GM12878 (cell line): Measurements from ENCODE around the gene ATF4. TPM values are rescaled to one million over a fixed set of nuclear protein-coding genes. Genes with fewer than 3 reads are reported as not detected.
A peak's percentile ranks its signal among the peaks of the same experiment; 100 is the strongest.

Experiments
- ATF7 ChIP-seq: fragments of 450-650 bp; IDR thresholded peaks from 2 replicates; pipeline ENCODE4 v1.6.1; 2016; ENCODE audit warnings: low read depth, mild to moderate bottlenecking
- FOXK2 ChIP-seq: fragments of 450-650 bp; IDR thresholded peaks from 2 replicates; pipeline ENCODE4 v1.6.1; 2017; ENCODE audit warnings: mild to moderate bottlenecking, moderate library complexity
- HCFC1 ChIP-seq: fragments of 150-350 bp; IDR thresholded peaks from 2 replicates; pipeline ENCODE4 v1.6.1; 2014; ENCODE audit warnings: low read length
- KLF5 ChIP-seq: fragments of 450-650 bp; IDR thresholded peaks from 2 replicates; pipeline ENCODE4 v1.6.1; 2014; ENCODE audit warnings: mild to moderate bottlenecking; ENCODE audit not compliant: partially characterized antibody
- NFIC ChIP-seq: IDR thresholded peaks from 2 replicates; pipeline ENCODE4 v1.6.1; 2012; ENCODE audit warnings: low read depth, mild to moderate bottlenecking, inconsistent platforms, low read length, moderate library complexity
- NR2F1 ChIP-seq: fragments of 450-650 bp; conservative IDR thresholded peaks from 2 replicates; pipeline ENCODE4 v1.6.1; 2017; ENCODE audit warnings: mild to moderate bottlenecking
- RB1 ChIP-seq: fragments of 450-650 bp; formaldehyde crosslinking; IDR thresholded peaks from 2 replicates; pipeline ENCODE4 v1.6.1; 2017; ENCODE audit warnings: mild to moderate bottlenecking, borderline replicate concordance
- SIX5 ChIP-seq: IDR thresholded peaks from 2 replicates; pipeline ENCODE4 v1.6.1; 2011; ENCODE audit warnings: mild to moderate bottlenecking, low read depth, low read length, moderate library complexity; ENCODE audit not compliant: severe bottlenecking
- SPI1 ChIP-seq: IDR thresholded peaks from 2 replicates; pipeline ENCODE4 v1.6.1; 2011; ENCODE audit warnings: low read depth, mild to moderate bottlenecking, low read length, moderate library complexity, borderline replicate concordance; ENCODE audit not compliant: insufficient read depth
- WRNIP1 ChIP-seq: IDR thresholded peaks from 2 replicates; pipeline ENCODE4 v1.6.1; 2011; ENCODE audit warnings: low read depth, low read length, improper control_type of control experiment, borderline replicate concordance
- polyA plus RNA-seq, 11 experiments: library from polyadenylated mRNA; depleted of rRNA in 4 of 11; unstranded in 6 of 11; stranded (reverse) in 5 of 11; fragments of >200 nt; fragmentation: Nextera tagmentation in 4 of 11; fragmentation: Illumina TruSeq in 1 of 11; extraction: Ambion mirVana in 4 of 11; extraction: Trizol in 1 of 11; gene quantifications; 1 replicate in 1 of 11; 2 replicates in 10 of 11; pipeline versions ENCODE4 v1.2.1 to v1.2.3, GENCODE V29; 2011 to 2016; ENCODE audit warnings: inconsistent platforms in 2 of 11, missing spikeins in 2 of 11, low read depth in 1 of 11
- total RNA-seq, 4 experiments: library from RNA; depleted of rRNA in 3 of 4; stranded (reverse); fragments of >200 nt in 3 of 4; fragmentation: Illumina TruSeq in 1 of 4; extraction: Trizol in 1 of 4; gene quantifications; 2 replicates each; pipeline versions ENCODE4 v1.2.1 to v1.2.3, GENCODE V29; 2013 to 2021
- TF ChIP-seq, protein P1 (sequence below): fragments of 450-650 bp; IDR thresholded peaks from 2 replicates; pipeline ENCODE4 v1.6.1; 2017; ENCODE audit warnings: mild to moderate bottlenecking
- TF ChIP-seq, protein P2 (sequence below): fragments of 450-650 bp; IDR thresholded peaks from 2 replicates; pipeline ENCODE4 v1.6.1; 2018; ENCODE audit warnings: borderline replicate concordance, mild to moderate bottlenecking; ENCODE audit not compliant: partially characterized antibody
- TF ChIP-seq, protein P3 (sequence below): IDR thresholded peaks from 2 replicates; pipeline ENCODE4 v1.6.1; 2011; ENCODE audit warnings: borderline replicate concordance, low read depth, mild to moderate bottlenecking, moderate library complexity, mixed read lengths, low read length; ENCODE audit not compliant: insufficient read depth; ENCODE audit errors: extremely low read length
- TF ChIP-seq, protein P4 (sequence below): fragments of 450-650 bp; IDR thresholded peaks from 2 replicates; pipeline ENCODE4 v1.6.1; 2017; ENCODE audit warnings: mild to moderate bottlenecking, moderate library complexity
- TF ChIP-seq, protein P5 (sequence below): fragments of 450-650 bp; IDR thresholded peaks from 2 replicates; pipeline ENCODE4 v1.6.1; 2016; ENCODE audit warnings: mild to moderate bottlenecking

ATF4 gene
- total and polyA plus RNA-seq, 10 of the 15 experiments (the other 5 are each of a cell fraction or from before 2014, with no cell fraction given), result 88.3 to 605 (median 320) TPM

DNA sequence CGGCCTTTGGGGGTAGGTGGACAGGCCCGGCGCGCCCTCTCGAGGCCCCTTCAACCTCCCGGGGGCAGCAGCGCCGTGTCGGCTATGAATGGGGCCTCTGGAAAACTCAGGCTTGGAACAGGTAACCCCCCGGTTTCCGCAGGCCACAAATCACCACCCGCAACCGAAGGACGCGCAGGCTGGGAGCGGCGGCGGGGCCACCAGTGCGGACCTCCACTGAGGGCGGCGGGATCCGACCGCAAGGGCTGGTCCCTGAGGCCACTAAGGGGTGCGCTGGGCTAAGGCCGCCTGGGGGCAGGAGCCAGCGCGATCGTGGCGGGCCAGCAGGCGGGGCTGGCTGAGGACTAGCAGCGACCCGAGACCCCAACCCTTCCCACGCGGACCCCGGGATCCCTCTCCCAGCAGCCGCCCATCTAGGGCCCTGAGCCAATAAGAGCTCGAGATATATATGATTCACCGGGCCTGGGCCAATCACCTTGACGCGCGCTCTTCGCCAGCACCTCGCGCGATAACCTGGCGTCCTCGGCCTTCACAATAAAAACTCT is 609 bp upstream of the ATF4 start (continued):
- TF ChIP-seq, protein P1, sequence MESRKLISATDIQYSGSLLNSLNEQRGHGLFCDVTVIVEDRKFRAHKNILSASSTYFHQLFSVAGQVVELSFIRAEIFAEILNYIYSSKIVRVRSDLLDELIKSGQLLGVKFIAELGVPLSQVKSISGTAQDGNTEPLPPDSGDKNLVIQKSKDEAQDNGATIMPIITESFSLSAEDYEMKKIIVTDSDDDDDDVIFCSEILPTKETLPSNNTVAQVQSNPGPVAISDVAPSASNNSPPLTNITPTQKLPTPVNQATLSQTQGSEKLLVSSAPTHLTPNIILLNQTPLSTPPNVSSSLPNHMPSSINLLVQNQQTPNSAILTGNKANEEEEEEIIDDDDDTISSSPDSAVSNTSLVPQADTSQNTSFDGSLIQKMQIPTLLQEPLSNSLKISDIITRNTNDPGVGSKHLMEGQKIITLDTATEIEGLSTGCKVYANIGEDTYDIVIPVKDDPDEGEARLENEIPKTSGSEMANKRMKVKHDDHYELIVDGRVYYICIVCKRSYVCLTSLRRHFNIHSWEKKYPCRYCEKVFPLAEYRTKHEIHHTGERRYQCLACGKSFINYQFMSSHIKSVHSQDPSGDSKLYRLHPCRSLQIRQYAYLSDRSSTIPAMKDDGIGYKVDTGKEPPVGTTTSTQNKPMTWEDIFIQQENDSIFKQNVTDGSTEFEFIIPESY, result no peak
- TF ChIP-seq RB1 (no peak), KLF5 (no peak), SPI1 (no peak), SIX5 (no peak), HCFC1 (no peak), NR2F1 (peak; percentile 50), NFIC (no peak), ATF7 (no peak), FOXK2 (no peak), WRNIP1 (no peak)
- TF ChIP-seq, protein P2, sequence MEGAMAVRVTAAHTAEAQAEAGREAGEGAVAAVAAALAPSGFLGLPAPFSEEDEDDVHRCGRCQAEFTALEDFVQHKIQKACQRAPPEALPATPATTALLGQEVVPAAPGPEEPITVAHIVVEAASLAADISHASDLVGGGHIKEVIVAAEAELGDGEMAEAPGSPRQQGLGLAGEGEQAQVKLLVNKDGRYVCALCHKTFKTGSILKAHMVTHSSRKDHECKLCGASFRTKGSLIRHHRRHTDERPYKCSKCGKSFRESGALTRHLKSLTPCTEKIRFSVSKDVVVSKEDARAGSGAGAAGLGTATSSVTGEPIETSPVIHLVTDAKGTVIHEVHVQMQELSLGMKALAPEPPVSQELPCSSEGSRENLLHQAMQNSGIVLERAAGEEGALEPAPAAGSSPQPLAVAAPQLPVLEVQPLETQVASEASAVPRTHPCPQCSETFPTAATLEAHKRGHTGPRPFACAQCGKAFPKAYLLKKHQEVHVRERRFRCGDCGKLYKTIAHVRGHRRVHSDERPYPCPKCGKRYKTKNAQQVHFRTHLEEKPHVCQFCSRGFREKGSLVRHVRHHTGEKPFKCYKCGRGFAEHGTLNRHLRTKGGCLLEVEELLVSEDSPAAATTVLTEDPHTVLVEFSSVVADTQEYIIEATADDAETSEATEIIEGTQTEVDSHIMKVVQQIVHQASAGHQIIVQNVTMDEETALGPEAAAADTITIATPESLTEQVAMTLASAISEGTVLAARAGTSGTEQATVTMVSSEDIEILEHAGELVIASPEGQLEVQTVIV, result no peak
- TF ChIP-seq, protein P3, sequence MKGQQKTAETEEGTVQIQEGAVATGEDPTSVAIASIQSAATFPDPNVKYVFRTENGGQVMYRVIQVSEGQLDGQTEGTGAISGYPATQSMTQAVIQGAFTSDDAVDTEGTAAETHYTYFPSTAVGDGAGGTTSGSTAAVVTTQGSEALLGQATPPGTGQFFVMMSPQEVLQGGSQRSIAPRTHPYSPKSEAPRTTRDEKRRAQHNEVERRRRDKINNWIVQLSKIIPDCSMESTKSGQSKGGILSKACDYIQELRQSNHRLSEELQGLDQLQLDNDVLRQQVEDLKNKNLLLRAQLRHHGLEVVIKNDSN, result no peak
- TF ChIP-seq, protein P4, sequence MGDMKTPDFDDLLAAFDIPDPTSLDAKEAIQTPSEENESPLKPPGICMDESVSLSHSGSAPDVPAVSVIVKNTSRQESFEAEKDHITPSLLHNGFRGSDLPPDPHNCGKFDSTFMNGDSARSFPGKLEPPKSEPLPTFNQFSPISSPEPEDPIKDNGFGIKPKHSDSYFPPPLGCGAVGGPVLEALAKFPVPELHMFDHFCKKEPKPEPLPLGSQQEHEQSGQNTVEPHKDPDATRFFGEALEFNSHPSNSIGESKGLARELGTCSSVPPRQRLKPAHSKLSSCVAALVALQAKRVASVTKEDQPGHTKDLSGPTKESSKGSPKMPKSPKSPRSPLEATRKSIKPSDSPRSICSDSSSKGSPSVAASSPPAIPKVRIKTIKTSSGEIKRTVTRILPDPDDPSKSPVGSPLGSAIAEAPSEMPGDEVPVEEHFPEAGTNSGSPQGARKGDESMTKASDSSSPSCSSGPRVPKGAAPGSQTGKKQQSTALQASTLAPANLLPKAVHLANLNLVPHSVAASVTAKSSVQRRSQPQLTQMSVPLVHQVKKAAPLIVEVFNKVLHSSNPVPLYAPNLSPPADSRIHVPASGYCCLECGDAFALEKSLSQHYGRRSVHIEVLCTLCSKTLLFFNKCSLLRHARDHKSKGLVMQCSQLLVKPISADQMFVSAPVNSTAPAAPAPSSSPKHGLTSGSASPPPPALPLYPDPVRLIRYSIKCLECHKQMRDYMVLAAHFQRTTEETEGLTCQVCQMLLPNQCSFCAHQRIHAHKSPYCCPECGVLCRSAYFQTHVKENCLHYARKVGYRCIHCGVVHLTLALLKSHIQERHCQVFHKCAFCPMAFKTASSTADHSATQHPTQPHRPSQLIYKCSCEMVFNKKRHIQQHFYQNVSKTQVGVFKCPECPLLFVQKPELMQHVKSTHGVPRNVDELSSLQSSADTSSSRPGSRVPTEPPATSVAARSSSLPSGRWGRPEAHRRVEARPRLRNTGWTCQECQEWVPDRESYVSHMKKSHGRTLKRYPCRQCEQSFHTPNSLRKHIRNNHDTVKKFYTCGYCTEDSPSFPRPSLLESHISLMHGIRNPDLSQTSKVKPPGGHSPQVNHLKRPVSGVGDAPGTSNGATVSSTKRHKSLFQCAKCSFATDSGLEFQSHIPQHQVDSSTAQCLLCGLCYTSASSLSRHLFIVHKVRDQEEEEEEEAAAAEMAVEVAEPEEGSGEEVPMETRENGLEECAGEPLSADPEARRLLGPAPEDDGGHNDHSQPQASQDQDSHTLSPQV, result no peak
- TF ChIP-seq, protein P5, sequence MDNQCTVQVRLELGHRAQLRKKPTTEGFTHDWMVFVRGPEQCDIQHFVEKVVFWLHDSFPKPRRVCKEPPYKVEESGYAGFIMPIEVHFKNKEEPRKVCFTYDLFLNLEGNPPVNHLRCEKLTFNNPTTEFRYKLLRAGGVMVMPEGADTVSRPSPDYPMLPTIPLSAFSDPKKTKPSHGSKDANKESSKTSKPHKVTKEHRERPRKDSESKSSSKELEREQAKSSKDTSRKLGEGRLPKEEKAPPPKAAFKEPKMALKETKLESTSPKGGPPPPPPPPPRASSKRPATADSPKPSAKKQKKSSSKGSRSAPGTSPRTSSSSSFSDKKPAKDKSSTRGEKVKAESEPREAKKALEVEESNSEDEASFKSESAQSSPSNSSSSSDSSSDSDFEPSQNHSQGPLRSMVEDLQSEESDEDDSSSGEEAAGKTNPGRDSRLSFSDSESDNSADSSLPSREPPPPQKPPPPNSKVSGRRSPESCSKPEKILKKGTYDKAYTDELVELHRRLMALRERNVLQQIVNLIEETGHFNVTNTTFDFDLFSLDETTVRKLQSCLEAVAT, result no peak
